ENCODE data around the gene CDK19. TPM values are rescaled to one million over a fixed set of nuclear protein-coding genes. Genes with fewer than 3 reads are reported as not detected.

Gene CDK19
- total and polyA plus RNA-seq, 3 donors from 2014 or later: 30.7 to 50.0 (median 31.5) TPM

- 87 to 94% methylated on average over 3 of the region's 3 CpGs for WGBS, 2 donors
- Histone ChIP-seq H3K4me3 (no peak overlapping the region), H3K9me3 (no peaks in the 10 kb centered on the region), H3K4me1 (peaks cover 1% of the 10 kb centered on the region), H3K27ac (no peak overlapping the region), H3K27me3 (no peaks in the 10 kb centered on the region), H3K36me3 (ENCODE audit: low read depth, missing control alignments) (no peaks in the 10 kb centered on the region)
- TF ChIP-seq POLR2A (IDR thresholded peaks at IDR 0.05) (no peak), CTCF (IDR thresholded peaks at IDR 0.05) (no peak)
- intact Hi-C loops (cut with DNase I; ENCODE audit: low total_unique reads): no loop called here
- DNase-seq: no peak
These were observed 115.5 kb downstream of the CDK19 start for GRCh38 chr6:110699780-110700179.

- DNase-seq: no peak
- Histone ChIP-seq H3K9me3 (no peaks in the 10 kb centered on the region), H3K4me3 (no peak overlapping the region), H3K36me3 (ENCODE audit: low read depth, missing control alignments) (no peaks in the 10 kb centered on the region), H3K27ac (no peak overlapping the region), H3K27me3 (no peaks in the 10 kb centered on the region), H3K4me1 (peaks cover 12% of the 10 kb centered on the region)
- TF ChIP-seq CTCF (IDR thresholded peaks at IDR 0.05): no peak
- no peak for TF ChIP-seq POLR2A (IDR thresholded peaks at IDR 0.05)
- intact Hi-C loops (cut with DNase I; ENCODE audit: low total_unique reads): no loop called here
These were observed 121.3 kb downstream of the CDK19 start for GRCh38 chr6:110693994-110694393.

GRCh38 chr6:110693296-110693695, 122.0 kb downstream of the CDK19 start:
- peak overlapping the region in 1 of 2 donors; percentile 50 for H3K27ac ChIP-seq
- WGBS, 2 donors: 93 to 96% methylated on average over 3 of the region's 3 CpGs
- H3K36me3 ChIP-seq (ENCODE audit: low read depth, missing control alignments): no peaks in the 10 kb centered on the region
- intact Hi-C loops (cut with DNase I; ENCODE audit: low total_unique reads): no loop called here
- H3K9me3 ChIP-seq: no peaks in the 10 kb centered on the region
- no peak for DNase-seq
- no peaks in the 10 kb centered on the region for H3K27me3 ChIP-seq
- no peak overlapping the region for H3K4me3 ChIP-seq
- TF ChIP-seq POLR2A (IDR thresholded peaks at IDR 0.05) (no peak), CTCF (IDR thresholded peaks at IDR 0.05) (no peak)
- peaks cover 12% of the 10 kb centered on the region for H3K4me1 ChIP-seq

- no peak overlapping the region for H3K27ac ChIP-seq
- no peaks in the 10 kb centered on the region for H3K9me3 ChIP-seq
- TF ChIP-seq CTCF (IDR thresholded peaks at IDR 0.05): no peak
- no peak for TF ChIP-seq POLR2A (IDR thresholded peaks at IDR 0.05)
- H3K27me3 ChIP-seq: no peaks in the 10 kb centered on the region
- intact Hi-C loops (cut with DNase I; ENCODE audit: low total_unique reads): no loop called here
- H3K36me3 ChIP-seq (ENCODE audit: low read depth, missing control alignments): no peaks in the 10 kb centered on the region
- DNase-seq: no peak
- 83 to 95% methylated on average over 5 of the region's 5 CpGs for WGBS, 2 donors
- peaks cover 12% of the 10 kb centered on the region for H3K4me1 ChIP-seq
- no peak overlapping the region for H3K4me3 ChIP-seq
These were observed 124.4 kb downstream of the CDK19 start for GRCh38 chr6:110690916-110691315.

GRCh38 chr6:110690106-110690654, 125.1 kb downstream of the CDK19 start:
- WGBS, 2 donors: 90 to 93% methylated on average over 3 of the region's 3 CpGs
- no peak for DNase-seq
- no peaks in the 10 kb centered on the region for H3K9me3 ChIP-seq
- H3K36me3 ChIP-seq (ENCODE audit: low read depth, missing control alignments): no peaks in the 10 kb centered on the region
- H3K27me3 ChIP-seq: no peaks in the 10 kb centered on the region
- no peak overlapping the region for H3K27ac ChIP-seq
- intact Hi-C loops (cut with DNase I; ENCODE audit: low total_unique reads): no loop called here
- no peak overlapping the region for H3K4me3 ChIP-seq
- peaks cover 12% of the 10 kb centered on the region for H3K4me1 ChIP-seq
- TF ChIP-seq CTCF (IDR thresholded peaks at IDR 0.05): no peak
- no peak for TF ChIP-seq POLR2A (IDR thresholded peaks at IDR 0.05)

Measured in testis (tissue), 3 donors.